ENCODE results near the gene TMEM259. TPM values are rescaled to one million over a fixed set of nuclear protein-coding genes. Genes with fewer than 3 reads are reported as not detected.
A peak's percentile ranks its signal among the peaks of the same experiment; 100 is the strongest.

Gene TMEM259
- total and polyA plus RNA-seq, 2 of the 13 experiments (the other 11 are each of a cell fraction or from before 2014, with no cell fraction given), result 64.7 to 164 TPM

GRCh38 chr19:970695-971094 is 50.2 kb downstream of the TMEM259 start (continued):
- no peak for TF ChIP-seq ZSCAN31 (CRISPR knock-in tag; IDR thresholded peaks at IDR 0.05; ENCODE audit: low read depth)
- TF ChIP-seq RARA (CRISPR knock-in tag; IDR thresholded peaks at IDR 0.05), result no peak
- TF ChIP-seq KDM3A (CRISPR knock-in tag; IDR thresholded peaks at IDR 0.05; ENCODE audit: low read depth), result no peak
- TF ChIP-seq ZFP62 (CRISPR knock-in tag; IDR thresholded peaks at IDR 0.05), result no peak
- no peak for TF ChIP-seq ZNF709 (CRISPR knock-in tag; IDR thresholded peaks at IDR 0.05)
- TF ChIP-seq ZBTB37 (CRISPR knock-in tag; IDR thresholded peaks at IDR 0.05), result no peak
- TF ChIP-seq, protein P1, sequence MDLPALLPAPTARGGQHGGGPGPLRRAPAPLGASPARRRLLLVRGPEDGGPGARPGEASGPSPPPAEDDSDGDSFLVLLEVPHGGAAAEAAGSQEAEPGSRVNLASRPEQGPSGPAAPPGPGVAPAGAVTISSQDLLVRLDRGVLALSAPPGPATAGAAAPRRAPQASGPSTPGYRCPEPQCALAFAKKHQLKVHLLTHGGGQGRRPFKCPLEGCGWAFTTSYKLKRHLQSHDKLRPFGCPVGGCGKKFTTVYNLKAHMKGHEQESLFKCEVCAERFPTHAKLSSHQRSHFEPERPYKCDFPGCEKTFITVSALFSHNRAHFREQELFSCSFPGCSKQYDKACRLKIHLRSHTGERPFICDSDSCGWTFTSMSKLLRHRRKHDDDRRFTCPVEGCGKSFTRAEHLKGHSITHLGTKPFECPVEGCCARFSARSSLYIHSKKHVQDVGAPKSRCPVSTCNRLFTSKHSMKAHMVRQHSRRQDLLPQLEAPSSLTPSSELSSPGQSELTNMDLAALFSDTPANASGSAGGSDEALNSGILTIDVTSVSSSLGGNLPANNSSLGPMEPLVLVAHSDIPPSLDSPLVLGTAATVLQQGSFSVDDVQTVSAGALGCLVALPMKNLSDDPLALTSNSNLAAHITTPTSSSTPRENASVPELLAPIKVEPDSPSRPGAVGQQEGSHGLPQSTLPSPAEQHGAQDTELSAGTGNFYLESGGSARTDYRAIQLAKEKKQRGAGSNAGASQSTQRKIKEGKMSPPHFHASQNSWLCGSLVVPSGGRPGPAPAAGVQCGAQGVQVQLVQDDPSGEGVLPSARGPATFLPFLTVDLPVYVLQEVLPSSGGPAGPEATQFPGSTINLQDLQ (CRISPR knock-in tag; IDR thresholded peaks at IDR 0.05), result no peak
- no peak for TF ChIP-seq NR2C2 (CRISPR knock-in tag; IDR thresholded peaks at IDR 0.05; ENCODE audit: borderline replicate concordance)
- TF ChIP-seq, protein P2, sequence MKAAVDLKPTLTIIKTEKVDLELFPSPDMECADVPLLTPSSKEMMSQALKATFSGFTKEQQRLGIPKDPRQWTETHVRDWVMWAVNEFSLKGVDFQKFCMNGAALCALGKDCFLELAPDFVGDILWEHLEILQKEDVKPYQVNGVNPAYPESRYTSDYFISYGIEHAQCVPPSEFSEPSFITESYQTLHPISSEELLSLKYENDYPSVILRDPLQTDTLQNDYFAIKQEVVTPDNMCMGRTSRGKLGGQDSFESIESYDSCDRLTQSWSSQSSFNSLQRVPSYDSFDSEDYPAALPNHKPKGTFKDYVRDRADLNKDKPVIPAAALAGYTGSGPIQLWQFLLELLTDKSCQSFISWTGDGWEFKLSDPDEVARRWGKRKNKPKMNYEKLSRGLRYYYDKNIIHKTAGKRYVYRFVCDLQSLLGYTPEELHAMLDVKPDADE (CRISPR knock-in tag; IDR thresholded peaks at IDR 0.05), result no peak
- TF ChIP-seq CENPT (CRISPR knock-in tag; IDR thresholded peaks at IDR 0.05; ENCODE audit: low read depth), result no peak
- TF ChIP-seq AGO2 (optimal IDR thresholded peaks at IDR 0.05; ENCODE audit: low read depth, low read length), result peak; percentile 34
- TF ChIP-seq HNRNPH1 (optimal IDR thresholded peaks at IDR 0.05; ENCODE audit: low read depth, low read length), result no peak
- TF ChIP-seq ZNF7 (CRISPR knock-in tag; IDR thresholded peaks at IDR 0.05), result no peak
- TF ChIP-seq ZNF484 (CRISPR knock-in tag; IDR thresholded peaks at IDR 0.05; ENCODE audit: borderline replicate concordance, low read depth), result no peak
- no peak for TF ChIP-seq SATB2 (CRISPR knock-in tag; IDR thresholded peaks at IDR 0.05)
- no peak for TF ChIP-seq ZNF691 (CRISPR knock-in tag; IDR thresholded peaks at IDR 0.05; ENCODE audit: borderline replicate concordance, low read depth)
- no peak for TF ChIP-seq U2AF2 (IDR thresholded peaks at IDR 0.05; ENCODE audit: low read depth, low read length)
- TF ChIP-seq FOXM1 (CRISPR knock-in tag; IDR thresholded peaks at IDR 0.05), result no peak
- TF ChIP-seq, protein P3, sequence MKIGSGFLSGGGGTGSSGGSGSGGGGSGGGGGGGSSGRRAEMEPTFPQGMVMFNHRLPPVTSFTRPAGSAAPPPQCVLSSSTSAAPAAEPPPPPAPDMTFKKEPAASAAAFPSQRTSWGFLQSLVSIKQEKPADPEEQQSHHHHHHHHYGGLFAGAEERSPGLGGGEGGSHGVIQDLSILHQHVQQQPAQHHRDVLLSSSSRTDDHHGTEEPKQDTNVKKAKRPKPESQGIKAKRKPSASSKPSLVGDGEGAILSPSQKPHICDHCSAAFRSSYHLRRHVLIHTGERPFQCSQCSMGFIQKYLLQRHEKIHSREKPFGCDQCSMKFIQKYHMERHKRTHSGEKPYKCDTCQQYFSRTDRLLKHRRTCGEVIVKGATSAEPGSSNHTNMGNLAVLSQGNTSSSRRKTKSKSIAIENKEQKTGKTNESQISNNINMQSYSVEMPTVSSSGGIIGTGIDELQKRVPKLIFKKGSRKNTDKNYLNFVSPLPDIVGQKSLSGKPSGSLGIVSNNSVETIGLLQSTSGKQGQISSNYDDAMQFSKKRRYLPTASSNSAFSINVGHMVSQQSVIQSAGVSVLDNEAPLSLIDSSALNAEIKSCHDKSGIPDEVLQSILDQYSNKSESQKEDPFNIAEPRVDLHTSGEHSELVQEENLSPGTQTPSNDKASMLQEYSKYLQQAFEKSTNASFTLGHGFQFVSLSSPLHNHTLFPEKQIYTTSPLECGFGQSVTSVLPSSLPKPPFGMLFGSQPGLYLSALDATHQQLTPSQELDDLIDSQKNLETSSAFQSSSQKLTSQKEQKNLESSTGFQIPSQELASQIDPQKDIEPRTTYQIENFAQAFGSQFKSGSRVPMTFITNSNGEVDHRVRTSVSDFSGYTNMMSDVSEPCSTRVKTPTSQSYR (CRISPR knock-in tag; IDR thresholded peaks at IDR 0.05; ENCODE audit: borderline replicate concordance), result 0 out of 2 replicates have a peak, but pooled peaks have one; percentile 16
- no peak for TF ChIP-seq MAFK (conservative IDR thresholded peaks at IDR 0.05 in 1 of 2, IDR thresholded peaks at IDR 0.05 in 1 of 2; ENCODE audit: low read length in 2 of 2)

Data from HepG2 (cell line).